NCI-H1105 (cell line): Measurements from ENCODE around the gene TNFRSF4.
"Not testable (repeated sequence)": the region's sequence is repeated elsewhere in the genome, so short reads cannot be mapped to it uniquely, and the experiment has no call there.

Experiments used
- DNase-seq: peaks from one replicate; lab custom pipeline; 2025; lab: John Stamatoyannopoulos, UW

TNFRSF4 gene

DNA sequence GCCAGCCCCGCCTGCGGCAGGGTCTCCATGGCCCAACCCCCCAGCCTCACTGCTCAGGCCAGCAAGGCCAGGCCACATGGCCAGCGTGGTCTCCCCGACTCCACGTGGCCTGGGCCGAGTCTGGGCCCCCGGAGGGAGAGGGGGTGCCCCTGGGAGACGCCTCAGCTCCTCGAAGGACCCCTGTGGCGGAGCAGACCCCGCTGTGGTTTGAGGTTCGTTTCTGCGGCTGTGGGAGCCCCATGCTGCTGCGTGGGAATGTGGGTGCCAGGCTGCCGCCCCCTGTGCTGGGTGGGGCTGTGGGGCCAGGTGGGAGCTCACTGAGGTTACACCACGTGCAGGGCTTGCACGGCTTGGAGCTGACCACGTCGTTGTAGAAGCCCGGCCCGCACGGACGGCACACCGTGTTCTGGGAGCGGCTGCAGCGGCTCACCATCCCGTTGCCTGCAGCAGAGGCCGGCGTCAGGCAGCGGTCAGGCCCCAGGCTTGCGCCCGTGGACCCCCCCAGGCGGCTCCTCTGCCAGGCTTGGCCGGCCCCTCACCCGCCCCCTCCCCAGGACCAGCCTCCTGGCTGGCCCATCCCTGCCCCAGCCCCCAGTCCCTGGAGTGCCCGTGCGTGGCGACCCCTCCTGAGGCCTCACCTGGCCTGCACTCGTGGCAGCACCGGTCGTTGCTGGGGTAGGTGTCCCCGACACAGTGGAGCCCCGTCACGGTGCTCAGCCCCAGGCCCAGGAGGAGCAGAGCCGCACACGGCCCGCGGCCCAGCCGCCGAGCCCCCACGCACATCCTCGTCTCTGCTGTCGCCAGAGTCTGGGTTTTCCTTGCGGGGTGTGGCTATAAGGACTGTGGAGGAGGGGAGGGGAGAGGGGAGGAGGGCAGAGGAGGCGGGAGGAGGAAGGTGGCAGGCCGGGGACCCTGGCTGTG, at the start of gene TNFRSF4:
Gene TNFRSF4 (minus strand): TSS at position 809 of the 921 bp plus-strand sequence. CDS start 26 bp downstream, at position 783.
- DNase-seq = no peak

DNA sequence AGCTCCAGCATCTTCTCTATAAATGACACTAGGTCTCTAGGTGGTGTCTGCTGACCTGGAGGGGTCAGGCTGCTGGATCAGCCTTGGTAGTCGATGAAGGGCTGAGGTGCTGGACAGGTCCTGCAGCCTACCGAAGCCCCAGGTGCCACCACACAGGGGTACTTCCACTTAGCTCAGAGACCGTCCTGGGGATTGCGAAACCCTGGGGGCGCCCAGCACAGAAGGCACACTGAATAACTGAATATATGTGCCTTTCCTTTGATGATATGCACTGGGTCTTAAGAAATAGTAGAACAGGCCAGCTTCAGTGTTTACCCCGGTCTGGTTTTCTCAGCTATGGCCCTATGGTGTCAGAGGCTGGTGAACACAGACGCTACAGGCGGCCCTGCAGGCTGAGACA, 48.8 kb upstream of the TNFRSF4 start:
- no peak for DNase-seq

GRCh38 chr1:1262071-1262470, 48.1 kb upstream of the TNFRSF4 start:
- no peak for DNase-seq

DNA sequence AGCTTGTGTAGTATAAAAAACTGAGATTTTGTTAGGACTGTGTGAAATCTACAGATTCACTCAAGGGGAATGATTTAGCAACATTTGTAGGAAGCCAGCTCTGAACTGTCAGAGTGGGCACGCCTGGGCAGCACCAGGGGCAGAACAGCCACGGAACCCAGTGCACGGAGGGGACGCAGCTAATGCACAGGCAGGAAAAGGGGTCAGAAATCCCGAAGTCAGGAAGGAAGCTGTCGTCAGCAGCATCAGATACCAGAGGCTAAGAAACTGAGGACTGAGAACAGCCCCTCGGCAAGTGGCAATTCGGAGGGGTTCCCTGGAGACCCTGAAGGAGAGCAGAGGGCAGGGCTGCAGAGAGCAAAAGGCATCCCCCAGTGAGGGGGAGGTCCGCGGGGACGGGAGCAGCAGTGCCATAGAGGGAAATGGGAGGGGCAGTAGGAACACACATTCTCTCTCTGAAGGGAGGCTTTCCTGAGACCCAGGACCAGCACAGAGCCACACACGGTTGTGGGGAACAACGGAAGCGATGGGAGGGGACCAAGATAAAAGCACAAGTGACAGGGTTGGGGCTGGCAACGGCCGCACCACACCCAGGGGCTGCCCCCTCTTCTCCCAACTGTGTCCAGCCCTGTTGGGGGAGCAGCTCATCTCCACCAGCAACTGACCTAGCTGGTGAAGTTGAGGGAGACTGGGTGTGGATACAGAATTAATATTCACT, 47.0 kb upstream of the TNFRSF4 start:
- DNase-seq = no peak

GRCh38 chr1:1259951-1260600, 46.1 kb upstream of the TNFRSF4 start:
- DNase-seq = no peak

GRCh38 chr1:1259540-1259939, 45.6 kb upstream of the TNFRSF4 start:
- no peak for DNase-seq

GRCh38 chr1:1259119-1259488, 45.2 kb upstream of the TNFRSF4 start:
- no peak for DNase-seq

DNA sequence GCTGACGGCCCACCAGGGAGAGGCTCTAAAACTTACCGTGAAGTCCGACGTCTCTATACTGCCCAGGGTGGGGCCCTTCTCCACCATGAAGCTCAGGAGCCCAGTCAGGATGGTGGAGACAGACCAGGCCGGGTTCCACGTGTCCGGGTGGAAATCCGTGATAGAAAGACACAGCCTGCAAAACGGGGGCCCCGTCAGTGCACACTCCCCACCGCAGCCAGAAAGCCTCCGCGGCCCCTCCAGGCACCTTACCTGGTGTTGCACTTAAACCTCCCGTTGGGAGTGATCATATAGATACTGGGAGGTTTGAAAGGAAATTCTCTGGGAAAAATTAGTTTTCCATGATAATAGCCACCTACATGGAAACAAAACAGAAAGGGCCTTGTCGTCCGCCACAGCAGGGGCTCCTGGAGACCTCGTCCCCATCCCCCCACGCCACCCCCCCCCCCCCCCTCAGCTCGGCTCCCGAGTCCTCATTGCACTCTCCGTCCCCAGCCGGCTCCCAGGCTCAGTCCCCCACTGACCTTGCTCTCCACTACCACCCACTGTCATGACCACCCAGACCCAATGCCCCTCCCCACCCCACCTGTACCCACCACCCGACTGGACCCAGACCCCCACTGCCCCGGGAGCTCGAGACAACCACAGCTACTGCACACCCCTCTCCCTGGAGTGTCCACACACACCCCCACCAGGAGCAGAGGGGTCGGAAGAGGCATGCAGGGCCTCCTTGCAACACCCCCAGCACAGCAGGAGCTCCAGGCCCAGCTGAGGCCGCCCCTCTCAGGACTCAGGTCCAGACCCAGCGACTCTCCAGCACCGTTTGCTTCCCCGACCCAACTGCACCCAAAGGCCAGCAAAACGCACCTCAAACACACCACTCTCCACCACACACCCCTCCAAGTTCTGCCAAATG, 43.3 kb upstream of the TNFRSF4 start:
- DNase-seq = no peak

GRCh38 chr1:1255611-1256010, 41.7 kb upstream of the TNFRSF4 start:
- DNase-seq = no peak

DNA sequence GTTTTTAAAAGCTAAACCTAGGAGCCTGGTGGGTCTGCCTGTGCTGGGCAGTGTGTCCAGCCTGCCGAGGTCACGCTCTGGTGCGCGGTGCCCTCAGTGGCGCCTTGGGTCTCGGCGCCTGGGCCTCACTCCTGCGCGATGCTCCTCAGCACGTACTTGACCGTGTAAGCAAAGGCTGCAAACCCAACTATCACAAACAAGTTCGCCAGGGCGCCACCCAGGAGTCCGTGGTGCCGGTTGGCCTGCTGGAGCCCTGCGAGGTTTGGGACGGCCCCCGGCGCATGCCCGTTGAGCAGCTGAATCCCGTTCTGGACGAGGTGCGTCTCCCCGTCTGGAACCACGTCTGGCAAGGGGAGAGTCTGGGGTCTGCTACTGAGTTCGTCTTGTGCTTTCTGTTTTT, 41.1 kb upstream of the TNFRSF4 start:
- DNase-seq = no peak

DNA sequence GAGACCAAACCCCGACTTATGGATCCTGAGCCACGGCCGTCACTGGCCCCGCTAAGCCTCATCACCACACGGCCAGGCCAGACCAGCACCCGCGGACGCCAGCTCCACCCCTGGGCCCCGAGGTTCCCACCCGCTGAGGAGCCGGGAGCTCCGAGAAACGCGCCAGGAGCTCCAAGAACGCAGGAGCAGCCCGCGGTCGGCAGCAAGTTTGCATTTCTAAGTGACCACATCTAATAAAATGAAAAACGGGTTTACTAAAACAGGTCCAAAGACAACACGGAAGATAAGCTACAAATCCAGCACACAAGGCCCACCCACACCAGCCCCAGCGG, 40.7 kb upstream of the TNFRSF4 start:
- DNase-seq = no peak

- no peak for DNase-seq
These were observed 40.2 kb upstream of the TNFRSF4 start for GRCh38 chr1:1253972-1254666.

DNA sequence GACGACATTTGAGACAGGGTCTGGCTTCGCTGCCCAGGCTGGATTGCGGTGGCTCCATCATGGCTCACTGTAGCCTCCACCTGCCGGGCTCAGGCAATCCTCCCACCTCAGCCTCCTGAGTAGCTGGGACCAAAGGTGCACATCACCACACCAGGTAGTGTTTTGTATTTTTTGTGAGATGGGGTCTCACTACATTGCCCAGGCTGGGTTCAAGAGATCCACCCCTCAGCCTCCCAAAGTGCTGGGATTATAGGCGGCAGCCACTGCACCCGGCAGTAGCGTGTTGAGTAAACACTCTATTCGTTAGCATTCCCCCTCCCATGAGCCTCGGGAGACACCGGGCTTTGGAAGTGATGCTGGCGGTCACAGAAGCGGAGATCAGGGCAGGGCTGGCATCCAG, 39.4 kb upstream of the TNFRSF4 start:
- no peak for DNase-seq

DNA sequence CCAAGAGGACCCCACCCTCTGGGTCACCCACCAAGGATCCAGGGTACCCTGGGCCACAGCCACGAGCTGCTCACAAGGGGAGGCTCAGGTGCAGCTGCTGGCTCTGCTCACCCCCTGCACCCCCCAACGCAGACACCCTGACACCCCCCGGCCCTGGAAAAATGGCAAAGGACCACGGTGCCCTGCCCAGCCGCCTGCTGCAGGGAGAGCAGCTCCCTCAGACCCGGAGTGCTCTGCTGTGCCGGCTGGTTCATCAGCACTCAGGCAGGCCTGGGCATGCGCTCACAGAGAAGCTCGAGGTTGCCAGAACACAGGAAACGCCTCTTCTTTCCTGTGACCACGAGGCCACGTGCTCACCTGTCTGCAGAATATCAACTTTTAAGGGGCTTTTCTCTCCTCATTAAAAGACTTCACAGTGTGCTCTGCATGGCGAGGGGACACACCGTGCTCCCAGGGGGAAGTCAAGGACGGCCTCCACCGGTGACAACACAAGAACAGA, 36.9 kb upstream of the TNFRSF4 start:
- peak; percentile 81 for DNase-seq

- DNase-seq = not testable (repeated sequence)
These were observed 34.3 kb upstream of the TNFRSF4 start for GRCh38 chr1:1248009-1248913.

- DNase-seq = no peak
These were observed 33.5 kb upstream of the TNFRSF4 start for GRCh38 chr1:1247341-1247913.

GRCh38 chr1:1246577-1247340, 32.8 kb upstream of the TNFRSF4 start, which contains the start of gene C1QTNF12:
C1QTNF12 (minus strand) TSS chr1:1246722; CDS start chr1:1246690, 32 bp downstream.
- DNase-seq = no peak

GRCh38 chr1:1245817-1246576, 32.0 kb upstream of the TNFRSF4 start:
- DNase-seq = no peak
